Fibroblast of peridontal ligament (primary cell): Measurements from ENCODE around the gene CPT1B.

ENCODE experiments used
- DNase-seq: peaks from one replicate; pipeline ENCODE4 v3.0.0-alpha.2; 2010; ENCODE audit errors: extremely low read depth

The CPT1B gene

GRCh38 chr22:50545522-50546325, 32.5 kb downstream of the CPT1B start, which contains the start of gene KLHDC7B:
TSS of gene KLHDC7B (plus strand) at chr22:50545899. CDS start at chr22:50546244, 345 bp downstream.
- DNase-seq: peak; percentile 46

- no peak for DNase-seq
Observed at GRCh38 chr22:50544746-50545253, 33.4 kb downstream of the CPT1B start.

- DNase-seq: peak; percentile 52
Observed at GRCh38 chr22:50544078-50544745, 34.0 kb downstream of the CPT1B start.

GRCh38 chr22:50542416-50542927, 35.8 kb downstream of the CPT1B start:
- peak; percentile 39 for DNase-seq

- peak; percentile 95 for DNase-seq
Observed at GRCh38 chr22:50541667-50542026, 36.6 kb downstream of the CPT1B start.

GRCh38 chr22:50540381-50540780, 37.8 kb downstream of the CPT1B start:
- DNase-seq: no peak

- DNase-seq: no peak
Observed at GRCh38 chr22:50537765-50538164, 40.5 kb downstream of the CPT1B start.

- no peak for DNase-seq
Observed at GRCh38 chr22:50536226-50536625, 42.0 kb downstream of the CPT1B start.

- DNase-seq: no peak
Observed at GRCh38 chr22:50535113-50535512, 43.1 kb downstream of the CPT1B start.

GRCh38 chr22:50533856-50534711, 44.1 kb downstream of the CPT1B start:
- DNase-seq: peak; percentile 29

- DNase-seq: no peak
Observed at GRCh38 chr22:50532824-50533796, 45.1 kb downstream of the CPT1B start.

- peak; percentile 59 for DNase-seq
Observed at GRCh38 chr22:50531962-50532674, 46.1 kb downstream of the CPT1B start.

- DNase-seq: no peak
Observed at GRCh38 chr22:50531546-50531961, 46.7 kb downstream of the CPT1B start.

GRCh38 chr22:50530877-50531545, 47.2 kb downstream of the CPT1B start:
- peak; percentile 75 for DNase-seq

GRCh38 chr22:50530580-50530876, 47.7 kb downstream of the CPT1B start:
- no peak for DNase-seq

GRCh38 chr22:50529897-50530579, 48.2 kb downstream of the CPT1B start, which contains the start of gene TYMP:
TSS of gene TYMP (minus strand) at chr22:50530012. CDS start at chr22:50529709, 303 bp downstream.
- peak; percentile 71 for DNase-seq

- no peak for DNase-seq
Observed at GRCh38 chr22:50529416-50529896, 48.8 kb downstream of the CPT1B start.

GRCh38 chr22:50528682-50529415, 49.4 kb downstream of the CPT1B start:
- DNase-seq: no peak
